Measurements from ENCODE around the gene TC2N. TPM values are rescaled to one million over a fixed set of nuclear protein-coding genes. Genes with fewer than 3 reads are reported as not detected.

TC2N gene
- total RNA-seq, 4 donors from 2014 or later = 19.9 to 38.6 (median 29.2) TPM

DNA sequence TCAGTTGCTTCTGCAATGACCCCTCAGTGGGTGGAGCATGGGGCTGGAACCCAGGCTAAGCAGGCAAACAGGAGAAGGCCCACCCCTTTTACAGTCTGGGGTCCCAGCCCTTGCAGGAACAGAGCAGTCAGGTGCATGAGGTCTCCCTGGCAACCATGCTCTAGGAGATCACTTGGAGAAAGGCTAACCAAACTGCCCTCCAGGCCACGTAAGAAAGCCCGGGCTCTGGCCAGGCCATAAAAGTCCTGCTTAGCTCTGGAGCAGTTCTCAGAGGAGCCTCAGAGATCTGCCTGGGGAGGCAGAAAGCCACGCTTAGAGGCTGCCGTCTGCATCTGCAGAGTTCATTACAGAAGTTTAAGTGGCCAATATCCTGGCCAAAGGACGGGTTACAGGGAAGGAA is 15.0 kb upstream of the TC2N start:
- ATAC-seq = no peak
- Histone ChIP-seq H3K27ac (peak overlapping the region in 3 of 4 donors; percentile 22 to 59 (median 32)), H3K9me3 (no peaks in the 10 kb centered on the region), H3K4me1 (peaks cover 0 to 19% (median 0%) of the 10 kb centered on the region in 3 donors), H3K4me3 (no peak overlapping the region), H3K36me3 (peaks cover 0 to 5% of the 10 kb centered on the region in 2 donors), H3K27me3 (no peaks in the 10 kb centered on the region)
- TF ChIP-seq EP300 (IDR thresholded peaks at IDR 0.05) (no peak), POLR2AphosphoS5 (IDR thresholded peaks at IDR 0.05) (no peak), POLR2A (IDR thresholded peaks at IDR 0.05) (no peak)
- TF ChIP-seq, protein P1, sequence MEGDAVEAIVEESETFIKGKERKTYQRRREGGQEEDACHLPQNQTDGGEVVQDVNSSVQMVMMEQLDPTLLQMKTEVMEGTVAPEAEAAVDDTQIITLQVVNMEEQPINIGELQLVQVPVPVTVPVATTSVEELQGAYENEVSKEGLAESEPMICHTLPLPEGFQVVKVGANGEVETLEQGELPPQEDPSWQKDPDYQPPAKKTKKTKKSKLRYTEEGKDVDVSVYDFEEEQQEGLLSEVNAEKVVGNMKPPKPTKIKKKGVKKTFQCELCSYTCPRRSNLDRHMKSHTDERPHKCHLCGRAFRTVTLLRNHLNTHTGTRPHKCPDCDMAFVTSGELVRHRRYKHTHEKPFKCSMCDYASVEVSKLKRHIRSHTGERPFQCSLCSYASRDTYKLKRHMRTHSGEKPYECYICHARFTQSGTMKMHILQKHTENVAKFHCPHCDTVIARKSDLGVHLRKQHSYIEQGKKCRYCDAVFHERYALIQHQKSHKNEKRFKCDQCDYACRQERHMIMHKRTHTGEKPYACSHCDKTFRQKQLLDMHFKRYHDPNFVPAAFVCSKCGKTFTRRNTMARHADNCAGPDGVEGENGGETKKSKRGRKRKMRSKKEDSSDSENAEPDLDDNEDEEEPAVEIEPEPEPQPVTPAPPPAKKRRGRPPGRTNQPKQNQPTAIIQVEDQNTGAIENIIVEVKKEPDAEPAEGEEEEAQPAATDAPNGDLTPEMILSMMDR (IDR thresholded peaks at IDR 0.05) = no peak
- WGBS, 2 donors (ENCODE audit: low coverage in 1 of 2) = no CpG with 5 or more reads among the region's 5 CpGs

DNA sequence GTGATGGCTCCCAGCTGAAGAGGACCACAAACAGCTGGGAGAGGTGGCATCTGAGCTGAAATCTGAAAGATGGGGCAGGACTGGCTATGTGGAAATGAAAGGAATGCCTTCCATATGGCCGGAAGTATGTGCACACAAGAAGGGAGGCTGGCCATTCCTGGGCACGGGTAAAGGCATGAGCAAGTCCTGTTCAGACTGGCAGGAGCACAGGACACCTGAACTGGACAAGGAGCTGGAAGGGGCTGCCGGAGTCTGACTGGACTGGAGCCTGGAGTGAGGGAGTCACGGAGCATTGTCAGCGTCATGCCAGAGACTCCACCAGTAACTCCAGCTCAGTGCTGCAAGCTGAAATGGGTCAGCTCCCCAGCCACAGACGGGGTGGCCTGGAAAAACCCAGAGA is 11.9 kb upstream of the TC2N start:
- Histone ChIP-seq H3K4me3 (no peak overlapping the region), H3K9me3 (no peaks in the 10 kb centered on the region), H3K36me3 (peaks cover 0 to 29% of the 10 kb centered on the region in 2 donors), H3K4me1 (peaks cover 0 to 14% (median 0%) of the 10 kb centered on the region in 3 donors), H3K27ac (no peak overlapping the region), H3K27me3 (no peaks in the 10 kb centered on the region)
- 60 to 80% methylated on average over 5 to 6 of the region's 6 CpGs for WGBS, 2 donors (ENCODE audit: low coverage in 1 of 2)
- no peak for ATAC-seq
- TF ChIP-seq POLR2AphosphoS5 (IDR thresholded peaks at IDR 0.05) = no peak
- TF ChIP-seq POLR2A (IDR thresholded peaks at IDR 0.05) = no peak
- TF ChIP-seq, protein P1 (IDR thresholded peaks at IDR 0.05) = no peak
- TF ChIP-seq EP300 (IDR thresholded peaks at IDR 0.05) = no peak

DNA sequence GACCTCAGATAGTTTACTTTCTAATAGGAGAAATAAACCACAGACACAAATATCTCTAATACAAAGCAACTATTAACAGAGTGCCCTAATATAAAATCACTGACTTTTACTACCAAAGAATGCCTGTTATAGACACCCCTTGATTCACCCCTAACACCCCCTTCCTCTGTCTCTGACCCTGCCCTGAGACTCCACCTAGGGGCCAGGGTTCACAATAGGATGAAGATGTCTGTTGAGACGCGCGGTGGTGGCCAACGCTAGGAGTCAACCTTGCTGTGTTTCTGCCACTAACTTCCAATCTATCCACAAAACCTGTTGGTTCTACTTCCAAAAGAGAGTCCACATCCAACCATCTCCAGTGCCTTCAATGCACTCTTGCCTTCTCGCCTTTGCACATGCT is 10.9 kb upstream of the TC2N start:
- peaks cover 0 to 29% of the 10 kb centered on the region in 2 donors for H3K36me3 ChIP-seq
- no peaks in the 10 kb centered on the region for H3K9me3 ChIP-seq
- ATAC-seq = no peak
- TF ChIP-seq POLR2AphosphoS5 (IDR thresholded peaks at IDR 0.05) (no peak), EP300 (IDR thresholded peaks at IDR 0.05) (no peak), POLR2A (IDR thresholded peaks at IDR 0.05) (no peak)
- TF ChIP-seq, protein P1 (IDR thresholded peaks at IDR 0.05) = no peak
- peaks cover 0 to 18% (median 0%) of the 10 kb centered on the region in 3 donors for H3K4me1 ChIP-seq
- 93% methylated on average over 5 of the region's 5 CpGs; no CpG with 5 or more reads in 1 of the 2 donors for WGBS, 2 donors (ENCODE audit: low coverage in 1 of 2)
- no peaks in the 10 kb centered on the region for H3K27me3 ChIP-seq
- H3K27ac ChIP-seq = no peak overlapping the region
- H3K4me3 ChIP-seq = no peak overlapping the region

DNA sequence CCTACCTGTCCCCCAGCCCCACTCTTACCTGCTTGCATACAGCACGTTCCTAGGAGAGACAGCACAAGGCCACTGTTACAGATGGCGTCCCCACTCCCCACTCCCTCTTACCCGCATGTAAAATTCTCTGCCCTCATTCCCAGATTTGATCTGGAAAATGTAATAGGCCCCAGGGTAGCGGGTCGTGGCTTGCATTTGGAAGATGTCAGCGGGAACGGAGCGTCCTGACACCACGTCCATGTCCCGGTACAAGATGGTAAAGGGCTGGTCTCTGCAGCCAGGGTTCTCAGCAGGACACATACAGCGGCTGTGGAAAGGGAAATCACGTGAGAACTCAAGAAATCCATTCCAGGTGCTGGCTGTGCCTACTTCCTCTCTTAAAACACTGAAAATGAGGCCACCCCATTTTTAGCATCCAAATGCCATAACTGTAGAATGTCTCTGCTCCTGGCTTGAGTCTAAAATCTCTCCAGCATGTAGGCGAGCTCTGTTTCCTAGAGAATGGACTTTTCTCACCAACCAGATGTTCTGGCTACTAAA is 10.1 kb upstream of the TC2N start:
- ATAC-seq = no peak
- no peaks in the 10 kb centered on the region for H3K27me3 ChIP-seq
- H3K27ac ChIP-seq = no peak overlapping the region
- peaks cover 0 to 29% of the 10 kb centered on the region in 2 donors for H3K36me3 ChIP-seq
- TF ChIP-seq POLR2A (IDR thresholded peaks at IDR 0.05) = no peak
- TF ChIP-seq POLR2AphosphoS5 (IDR thresholded peaks at IDR 0.05) = no peak
- TF ChIP-seq, protein P1 (IDR thresholded peaks at IDR 0.05) = no peak
- TF ChIP-seq EP300 (IDR thresholded peaks at IDR 0.05) = no peak
- H3K4me1 ChIP-seq = peaks cover 0 to 18% (median 5%) of the 10 kb centered on the region in 3 donors
- 71 to 80% methylated on average over 5 to 10 of the region's 13 CpGs for WGBS, 2 donors (ENCODE audit: low coverage in 1 of 2)
- H3K4me3 ChIP-seq = no peak overlapping the region
- H3K9me3 ChIP-seq = no peaks in the 10 kb centered on the region

DNA sequence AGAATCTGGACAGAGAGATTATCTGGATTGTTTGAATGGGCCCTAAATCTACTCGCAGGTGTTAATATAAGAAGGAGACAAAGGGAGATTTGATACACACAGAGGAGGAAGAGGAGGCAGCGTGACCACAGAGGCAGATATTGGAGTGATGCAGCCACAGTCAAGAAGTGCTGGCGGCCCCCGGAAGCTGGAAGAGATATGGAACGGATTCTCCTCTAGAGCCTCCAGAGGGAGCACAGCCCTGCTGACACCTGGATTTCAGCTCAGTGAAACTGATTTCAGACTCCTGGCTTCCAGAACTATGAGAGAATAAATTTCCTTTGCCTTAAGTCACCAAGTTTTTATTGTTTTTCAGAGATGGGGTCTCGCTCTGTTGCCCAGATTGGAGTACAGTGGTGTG is 9.2 kb upstream of the TC2N start:
- Histone ChIP-seq H3K27me3 (no peaks in the 10 kb centered on the region), H3K36me3 (peaks cover 0 to 29% of the 10 kb centered on the region in 2 donors), H3K4me3 (no peak overlapping the region), H3K4me1 (peaks cover 0 to 23% (median 9%) of the 10 kb centered on the region in 3 donors), H3K27ac (no peak overlapping the region), H3K9me3 (no peaks in the 10 kb centered on the region)
- ATAC-seq = no peak
- TF ChIP-seq POLR2AphosphoS5 (IDR thresholded peaks at IDR 0.05) (no peak), POLR2A (IDR thresholded peaks at IDR 0.05) (no peak), EP300 (IDR thresholded peaks at IDR 0.05) (no peak)
- TF ChIP-seq, protein P1 (IDR thresholded peaks at IDR 0.05) = no peak
- 86 to 90% methylated on average over 5 to 6 of the region's 6 CpGs for WGBS, 2 donors (ENCODE audit: low coverage in 1 of 2)
